ENCODE results near the gene UVRAG. TPM values are rescaled to one million over a fixed set of nuclear protein-coding genes. Genes with fewer than 3 reads are reported as not detected.

Gene UVRAG
- total and polyA plus RNA-seq, 2 of the 13 experiments (the other 11 are each of a cell fraction or from before 2014, with no cell fraction given), result 9.7 to 17.3 TPM

- no peak for TF ChIP-seq ZHX1 (CRISPR knock-in tag; IDR thresholded peaks at IDR 0.05; ENCODE audit: low read depth)
- no peak; the same call in 1 of the 2 replicates for TF ChIP-seq FOXC1 (CRISPR knock-in tag; IDR thresholded peaks at IDR 0.05; ENCODE audit: borderline replicate concordance)
- no peak for TF ChIP-seq ZNF484 (CRISPR knock-in tag; IDR thresholded peaks at IDR 0.05; ENCODE audit: borderline replicate concordance, low read depth)
- no peak for TF ChIP-seq MATR3 (CRISPR knock-in tag; IDR thresholded peaks at IDR 0.05)
- TF ChIP-seq GABPA (IDR thresholded peaks at IDR 0.05; ENCODE audit: low read depth, low read length), result no peak
- TF ChIP-seq GABPA (CRISPR knock-in tag; IDR thresholded peaks at IDR 0.05; ENCODE audit: low read depth), result no peak
- TF ChIP-seq ZFP62 (CRISPR knock-in tag; IDR thresholded peaks at IDR 0.05), result no peak
- TF ChIP-seq ZKSCAN1 (IDR thresholded peaks at IDR 0.05; ENCODE audit: low read length), result no peak
- 0 out of 2 replicates have a peak, but pooled peaks have one; percentile 3 for TF ChIP-seq JUND (CRISPR knock-in tag; IDR thresholded peaks at IDR 0.05)
- TF ChIP-seq GABPB1 (CRISPR knock-in tag; IDR thresholded peaks at IDR 0.05), result peak; percentile 76; the same call in 1 of the 2 replicates
- no peak for TF ChIP-seq PAF1 (CRISPR knock-in tag; IDR thresholded peaks at IDR 0.05)
- no peak for TF ChIP-seq ZSCAN22 (CRISPR knock-in tag; IDR thresholded peaks at IDR 0.05)
- no peak for TF ChIP-seq MED8 (CRISPR knock-in tag; IDR thresholded peaks at IDR 0.05; ENCODE audit: insufficient replicate concordance)
- TF ChIP-seq HNRNPLL (IDR thresholded peaks at IDR 0.05; ENCODE audit: low read depth, low read length, poor library complexity, severe bottlenecking), result peak; percentile 80
- TF ChIP-seq RARG (CRISPR knock-in tag; IDR thresholded peaks at IDR 0.05; ENCODE audit: low read depth), result no peak
- TF ChIP-seq POLR2AphosphoS2 (IDR thresholded peaks at IDR 0.05; ENCODE audit: low read depth, low read length), result no peak
- TF ChIP-seq ZFAT (CRISPR knock-in tag; conservative IDR thresholded peaks at IDR 0.05), result peak; percentile 68; the same call in 1 of the 2 replicates
- TF ChIP-seq SIX1 (CRISPR knock-in tag; IDR thresholded peaks at IDR 0.05; ENCODE audit: borderline replicate concordance), result peak; percentile 17; the same call in 1 of the 2 replicates
- peak; percentile 86; the same call in 1 of the 2 replicates for TF ChIP-seq TOPORS (CRISPR knock-in tag; IDR thresholded peaks at IDR 0.05)
- TF ChIP-seq ZNF24 (IDR thresholded peaks at IDR 0.05), result no peak
- no peak for TF ChIP-seq ZNF567 (CRISPR knock-in tag; IDR thresholded peaks at IDR 0.05; ENCODE audit: borderline replicate concordance)
- TF ChIP-seq ZNF615 (CRISPR knock-in tag; IDR thresholded peaks at IDR 0.05; ENCODE audit: borderline replicate concordance), result peak; percentile 83
- peak; percentile 88; the same call in 1 of the 2 replicates for TF ChIP-seq RNF2 (conservative IDR thresholded peaks at IDR 0.05; ENCODE audit: low read depth)
- TF ChIP-seq DZIP1 (CRISPR knock-in tag; IDR thresholded peaks at IDR 0.05), result peak; percentile 81
- no peak for TF ChIP-seq ZNF260 (CRISPR knock-in tag; IDR thresholded peaks at IDR 0.05; ENCODE audit: borderline replicate concordance, low read depth)
- TF ChIP-seq RCOR2 (CRISPR knock-in tag; IDR thresholded peaks at IDR 0.05), result peak; percentile 14; the same call in 1 of the 2 replicates
Measured at GRCh38 chr11:75768112-75768908, 46.7 kb upstream of the UVRAG start, which contains the start of gene DGAT2 (continued).

Data from HepG2 (cell line).